Astrocyte of the cerebellum (primary cell): ENCODE measurements around the gene MYO9B.

ENCODE experiments used
- DNase-seq: peaks from one replicate; pipeline ENCODE4 v3.0.0-alpha.2; 2011; ENCODE audit warnings: low read depth
- H3K4me3 ChIP-seq: 2 replicates; pipeline ENCODE4 v1.5.1; 2011; ENCODE audit warnings: mild to moderate bottlenecking, low read depth, low read length, moderate library complexity
- CTCF ChIP-seq: IDR thresholded peaks from 2 replicates; pipeline ENCODE4 v1.5.1; 2012; ENCODE audit warnings: low read length, low read depth, moderate library complexity, mild to moderate bottlenecking; ENCODE audit errors: missing control alignments
- in situ Hi-C: cut with HindIII; loops from 2 replicates; pipeline ENCODE4 v1.10.0; 2017; ENCODE audit warnings: low sequenced_read_pairs

Gene MYO9B

GRCh38 chr19:17196610-17197009 lies 121.0 kb downstream of the MYO9B start:
- DNase-seq = no peak
- no peak for TF ChIP-seq CTCF
- in situ Hi-C loops = no loop called here

GRCh38 chr19:17197666-17198065 lies 122.1 kb downstream of the MYO9B start:
- H3K4me3 ChIP-seq = no peak overlapping the region
- in situ Hi-C loops = no loop called here
- TF ChIP-seq CTCF = no peak
- no peak for DNase-seq

More at GRCh38 chr19:17196610-17197009, 121.0 kb downstream of the MYO9B start:
- no peak overlapping the region for H3K4me3 ChIP-seq

GRCh38 chr19:17200408-17201079 lies 125.0 kb downstream of the MYO9B start:
- in situ Hi-C loops = no loop called here
- H3K4me3 ChIP-seq = no peak overlapping the region
- TF ChIP-seq CTCF = no peak
- no peak for DNase-seq

GRCh38 chr19:17202249-17202648 lies 126.7 kb downstream of the MYO9B start:
- DNase-seq = no peak
- TF ChIP-seq CTCF = no peak
- in situ Hi-C loops = no loop called here
- H3K4me3 ChIP-seq = no peak overlapping the region

- no peak for TF ChIP-seq CTCF
- H3K4me3 ChIP-seq = no peak overlapping the region
- in situ Hi-C loops = no loop called here
- DNase-seq = no peak
Measured at GRCh38 chr19:17202713-17203112, 127.1 kb downstream of the MYO9B start.

GRCh38 chr19:17205237-17206140 lies 129.9 kb downstream of the MYO9B start:
- no peak overlapping the region for H3K4me3 ChIP-seq
- in situ Hi-C loops = no loop called here
- peak; percentile 67 for TF ChIP-seq CTCF
- DNase-seq = peak; percentile 34
